Measurements from ENCODE around the gene SLC1A2. TPM values are rescaled to one million over a fixed set of nuclear protein-coding genes. Genes with fewer than 3 reads are reported as not detected.

The SLC1A2 gene
- total RNA-seq, 1 experiment from 2014 or later, result 0.25 TPM

- H3K9me3 ChIP-seq (ENCODE audit: control insufficient read depth in 1 of 2, insufficient read depth in 1 of 2, low read depth in 1 of 2, low read length in 2 of 2), result no peaks in the 10 kb centered on the region
- no peak for DNase-seq (ENCODE audit: low read depth, low spot score)
- ATAC-seq, result no peak
- H3K27me3 ChIP-seq (ENCODE audit: insufficient read depth, low read length), result no peaks in the 10 kb centered on the region
- no peaks in the 10 kb centered on the region for H3K36me3 ChIP-seq (ENCODE audit: control insufficient read depth in 1 of 2, insufficient read depth in 2 of 2, low read length in 2 of 2)
- POLR2A ChIA-PET, result no interaction called here
- peaks cover 12 to 22% of the 10 kb centered on the region in 2 experiments for H3K4me1 ChIP-seq (ENCODE audit: control insufficient read depth in 1 of 2, insufficient read depth in 2 of 2, low read length in 2 of 2)
- no peak overlapping the region for H2AFZ ChIP-seq (ENCODE audit: low read depth, low read length, poor library complexity, severe bottlenecking)
- CTCF ChIA-PET, result interaction anchor here (1.3 kb wide), 1 partner anchor 438 kb away, joined by 3 read pairs; no protein-coding TSS in a partner anchor
- peak overlapping the region; percentile 53 for H3K27ac ChIP-seq (ENCODE audit: low read depth, low read length)
- no TSS peak for BruUV-seq (replicated peaks)
- no peaks in the 10 kb centered on the region for H4K20me1 ChIP-seq (ENCODE audit: insufficient read depth)
- H3K79me2 ChIP-seq (ENCODE audit: insufficient read depth, low read length), result no peaks in the 10 kb centered on the region
- intact Hi-C loops (cut with micrococcal nuclease), result no loop called here
- H3K4me2 ChIP-seq (ENCODE audit: low read length), result peak overlapping the region; percentile 61
- no peak overlapping the region for H3K4me3 ChIP-seq (replicated peaks in 1 of 2; ENCODE audit: low read depth in 1 of 2, low read length in 2 of 2)
- TF ChIP-seq RAD21 (IDR thresholded peaks at IDR 0.05; ENCODE audit: low read depth) (no peak), EZH2phosphoT487 (IDR thresholded peaks at IDR 0.05; ENCODE audit: borderline replicate concordance) (no peak), CEBPB (IDR thresholded peaks at IDR 0.05; ENCODE audit: low read depth) (no peak), FOSL1 (IDR thresholded peaks at IDR 0.05; ENCODE audit: low read depth) (no peak), POLR2AphosphoS5 (IDR thresholded peaks at IDR 0.05; ENCODE audit: low read depth, low read length) (no peak)
- RAD21 ChIA-PET (ENCODE audit: low non-redundant PET in 1 of 2, low total read pairs in 2 of 2, uncharacterized antibody in 2 of 2, unreplicated experiment in 2 of 2), result no interaction called here
- no peaks in the 10 kb centered on the region for H3K9me2 ChIP-seq (ENCODE audit: insufficient read depth)
- H3K9ac ChIP-seq (ENCODE audit: low read length), result no peak overlapping the region
Measured at GRCh38 chr11:35363246-35363801, 56.0 kb downstream of the SLC1A2 start.

- intact Hi-C loops (cut with micrococcal nuclease), result no loop called here
- Histone ChIP-seq H4K20me1 (ENCODE audit: insufficient read depth) (no peaks in the 10 kb centered on the region), H3K9me2 (ENCODE audit: insufficient read depth) (no peaks in the 10 kb centered on the region), H3K36me3 (ENCODE audit: control insufficient read depth in 1 of 2, insufficient read depth in 2 of 2, low read length in 2 of 2) (no peaks in the 10 kb centered on the region), H3K9me3 (ENCODE audit: control insufficient read depth in 1 of 2, insufficient read depth in 1 of 2, low read depth in 1 of 2, low read length in 2 of 2) (no peaks in the 10 kb centered on the region), H2AFZ (ENCODE audit: low read depth, low read length, poor library complexity, severe bottlenecking) (no peak overlapping the region), H3K4me2 (ENCODE audit: low read length) (no peak overlapping the region), H3K4me1 (ENCODE audit: control insufficient read depth in 1 of 2, insufficient read depth in 2 of 2, low read length in 2 of 2) (peaks cover 12 to 22% of the 10 kb centered on the region in 2 experiments), H3K79me2 (ENCODE audit: insufficient read depth, low read length) (no peaks in the 10 kb centered on the region), H3K9ac (ENCODE audit: low read length) (no peak overlapping the region), H3K4me3 (replicated peaks in 1 of 2; ENCODE audit: low read depth in 1 of 2, low read length in 2 of 2) (no peak overlapping the region), H3K27me3 (ENCODE audit: insufficient read depth, low read length) (no peaks in the 10 kb centered on the region), H3K27ac (ENCODE audit: low read depth, low read length) (no peak overlapping the region)
- TF ChIP-seq MAX (IDR thresholded peaks at IDR 0.05) (no peak), YY1 (IDR thresholded peaks at IDR 0.05; ENCODE audit: extremely low read depth, insufficient replicate concordance, low read depth, low read length) (no peak), RAD21 (IDR thresholded peaks at IDR 0.05; ENCODE audit: low read depth) (0 out of 2 replicates have a peak, but pooled peaks have one; percentile 17), EZH2 (IDR thresholded peaks at IDR 0.05) (no peak), ELF1 (IDR thresholded peaks at IDR 0.05; ENCODE audit: borderline replicate concordance, low read depth) (no peak)
- ATAC-seq, result no peak
- ChIA-PET CTCF (no interaction called here), RAD21 (ENCODE audit: low non-redundant PET in 1 of 2, low total read pairs in 2 of 2, uncharacterized antibody in 2 of 2, unreplicated experiment in 2 of 2) (no interaction called here), POLR2A (no interaction called here)
- BruUV-seq (replicated peaks), result no TSS peak
- DNase-seq (ENCODE audit: low read depth, low spot score), result no peak
Measured at GRCh38 chr11:35362521-35362980, 56.8 kb downstream of the SLC1A2 start.

Data from HCT116 (cell line).